ENCODE measurements around the gene CAV1.
A peak's percentile ranks its signal among the peaks of the same experiment; 100 is the strongest.

CAV1 gene

DNA sequence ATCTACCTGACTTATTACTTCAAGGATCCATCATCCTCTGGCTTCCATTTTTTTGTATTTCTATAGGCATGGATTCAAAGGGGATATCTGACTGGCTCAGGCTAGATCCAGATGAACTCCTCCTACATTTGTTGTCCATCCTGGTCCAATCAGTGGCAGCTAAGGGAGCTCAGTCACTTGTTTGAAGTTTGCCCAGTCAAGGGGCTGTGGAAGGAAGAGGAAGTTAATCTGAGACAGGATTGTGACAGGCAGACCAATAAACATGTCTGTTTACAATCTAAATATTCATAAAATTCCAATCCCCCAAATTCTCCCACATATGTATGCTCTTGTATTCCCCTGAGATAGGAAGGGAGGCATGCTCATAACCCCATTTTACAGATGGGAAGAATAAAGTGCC lies 48.7 kb downstream of the CAV1 start:
- DNase-seq (ENCODE audit: insufficient read length, low spot score) = no peak
- no peak for FAIRE-seq
- TF ChIP-seq PAX5 (IDR thresholded peaks at IDR 0.05; ENCODE audit: insufficient read depth, low read length, severe bottlenecking) = no peak
- TF ChIP-seq POU2F2 (IDR thresholded peaks at IDR 0.05; ENCODE audit: low read depth, low read length) = no peak
- no peak for TF ChIP-seq TAF1 (IDR thresholded peaks at IDR 0.05; ENCODE audit: low read depth, low read length)
- no peak for TF ChIP-seq SPI1 (IDR thresholded peaks at IDR 0.05; ENCODE audit: low read depth, low read length)
- TF ChIP-seq POLR2A (IDR thresholded peaks at IDR 0.05; ENCODE audit: low read depth, low read length) = no peak

DNA sequence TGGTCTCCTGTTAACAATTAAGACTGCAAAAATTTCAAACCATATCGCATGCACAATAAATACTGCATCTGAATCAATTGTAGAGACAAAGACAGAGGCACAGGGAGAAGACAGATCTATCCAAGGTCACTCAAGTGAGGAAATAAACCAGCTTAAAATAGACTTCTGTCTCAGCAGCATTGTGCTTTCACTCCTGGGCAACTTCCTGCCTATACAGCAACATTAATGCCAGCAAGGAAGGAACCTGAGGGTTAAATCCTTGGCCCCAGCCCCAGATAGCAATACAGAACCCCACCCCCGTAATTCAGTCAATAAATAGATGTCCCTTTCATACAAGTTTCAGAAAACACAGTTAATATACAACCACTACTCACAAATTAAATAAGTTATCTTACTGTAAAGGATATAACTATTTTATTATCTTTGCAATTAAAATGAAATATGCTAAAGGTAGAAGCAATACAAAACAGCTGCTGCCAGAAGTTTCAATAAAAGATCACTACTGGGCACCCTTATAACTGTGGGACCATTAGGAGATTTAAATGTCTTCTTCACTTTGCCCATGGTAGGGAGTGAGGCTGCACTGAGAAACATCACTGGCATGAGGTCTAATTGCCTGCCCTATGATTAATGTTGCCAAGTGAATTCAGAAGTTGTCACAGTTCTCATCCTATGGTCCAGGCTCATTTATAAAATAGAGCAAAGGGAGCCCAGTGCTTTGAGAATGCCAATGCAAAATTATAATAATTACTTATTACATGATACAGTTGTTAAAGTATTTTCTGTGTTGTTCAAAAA lies 49.4 kb downstream of the CAV1 start:
- DNase-seq (ENCODE audit: insufficient read length, low spot score) = no peak
- no peak for FAIRE-seq
- TF ChIP-seq TAF1 (IDR thresholded peaks at IDR 0.05; ENCODE audit: low read depth, low read length) (no peak), POLR2A (IDR thresholded peaks at IDR 0.05; ENCODE audit: low read depth, low read length) (no peak), SPI1 (IDR thresholded peaks at IDR 0.05; ENCODE audit: low read depth, low read length) (no peak), PAX5 (IDR thresholded peaks at IDR 0.05; ENCODE audit: insufficient read depth, low read length, severe bottlenecking) (no peak), POU2F2 (IDR thresholded peaks at IDR 0.05; ENCODE audit: low read depth, low read length) (no peak), POLR2AphosphoS5 (IDR thresholded peaks at IDR 0.05; ENCODE audit: low read depth, low read length) (no peak)

DNA sequence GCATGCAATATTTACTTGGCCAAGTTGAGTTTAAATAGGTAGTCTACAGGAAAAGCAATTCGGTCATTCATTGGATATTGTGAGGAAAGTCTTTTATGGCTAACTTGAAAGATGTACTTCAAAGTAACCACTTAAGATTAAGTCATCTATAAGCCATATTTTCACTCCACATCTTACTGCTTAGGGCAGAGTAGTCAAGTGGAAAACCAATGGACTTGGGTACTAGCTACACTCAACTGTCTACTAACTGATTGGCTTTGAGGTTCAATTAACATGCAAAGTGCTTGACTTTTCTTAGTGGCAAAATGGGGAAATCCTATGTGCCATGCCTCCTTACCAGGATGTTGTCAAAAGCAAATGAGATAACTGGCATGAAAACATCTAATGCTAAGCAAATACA lies 51.0 kb downstream of the CAV1 start:
- FAIRE-seq (no peak), DNase-seq (ENCODE audit: insufficient read length, low spot score) (no peak)
- TF ChIP-seq PAX5 (IDR thresholded peaks at IDR 0.05; ENCODE audit: insufficient read depth, low read length, severe bottlenecking) (no peak), POLR2AphosphoS5 (IDR thresholded peaks at IDR 0.05; ENCODE audit: low read depth, low read length) (no peak), POLR2A (IDR thresholded peaks at IDR 0.05; ENCODE audit: low read depth, low read length) (no peak), POU2F2 (IDR thresholded peaks at IDR 0.05; ENCODE audit: low read depth, low read length) (no peak), SPI1 (IDR thresholded peaks at IDR 0.05; ENCODE audit: low read depth, low read length) (no peak), TAF1 (IDR thresholded peaks at IDR 0.05; ENCODE audit: low read depth, low read length) (no peak)

DNA sequence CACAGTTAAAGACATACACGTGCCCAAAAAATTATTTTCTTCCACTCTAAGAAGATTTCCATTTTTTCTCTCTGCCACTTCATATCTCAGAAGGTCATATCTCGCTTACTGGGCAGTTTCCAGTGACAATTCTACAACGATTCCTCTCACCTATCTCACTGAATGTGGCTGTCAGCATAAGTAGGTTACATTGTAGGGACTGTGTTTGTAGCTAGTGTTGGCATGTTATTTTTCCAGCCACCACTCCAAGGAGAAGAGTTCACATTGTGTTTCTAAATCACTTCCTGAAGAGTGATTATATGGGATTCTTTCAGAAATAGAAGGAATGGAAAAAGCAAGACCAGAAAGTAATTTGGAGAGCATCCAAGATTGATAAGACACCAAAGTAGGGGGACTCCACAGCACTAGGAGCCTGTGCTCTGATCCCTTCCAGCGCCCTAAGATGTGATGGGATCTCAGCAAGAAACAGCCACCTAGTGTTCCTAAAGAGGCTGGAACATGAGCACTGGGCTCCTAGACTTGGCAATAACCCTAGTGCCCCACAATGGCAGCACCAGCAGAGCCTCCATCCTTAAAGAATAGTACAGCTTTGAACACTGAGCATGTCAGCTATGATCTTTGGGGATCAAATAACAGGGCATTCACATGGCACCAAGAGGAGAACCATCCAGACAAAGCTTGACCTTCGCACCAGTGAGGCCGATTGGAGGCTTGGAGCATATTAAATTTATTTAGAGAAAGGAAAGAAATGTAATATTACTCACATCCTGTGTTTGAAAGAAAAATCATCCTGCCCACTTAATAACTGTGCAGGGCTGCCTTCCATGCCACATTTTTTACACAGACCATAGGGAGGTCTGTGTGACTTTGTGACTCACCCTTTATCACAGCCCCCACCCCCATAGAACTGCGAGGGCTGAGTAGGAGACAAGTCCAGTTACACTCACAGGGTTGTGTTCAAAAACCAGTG lies 51.8 kb downstream of the CAV1 start:
- DNase-seq (ENCODE audit: insufficient read length, low spot score) (no peak), FAIRE-seq (peak; percentile 9)
- no peak for TF ChIP-seq POU2F2 (IDR thresholded peaks at IDR 0.05; ENCODE audit: low read depth, low read length)
- TF ChIP-seq POLR2AphosphoS5 (IDR thresholded peaks at IDR 0.05; ENCODE audit: low read depth, low read length) = no peak
- no peak for TF ChIP-seq TAF1 (IDR thresholded peaks at IDR 0.05; ENCODE audit: low read depth, low read length)
- no peak for TF ChIP-seq PAX5 (IDR thresholded peaks at IDR 0.05; ENCODE audit: insufficient read depth, low read length, severe bottlenecking)
- no peak for TF ChIP-seq SPI1 (IDR thresholded peaks at IDR 0.05; ENCODE audit: low read depth, low read length)
- no peak for TF ChIP-seq POLR2A (IDR thresholded peaks at IDR 0.05; ENCODE audit: low read depth, low read length)

DNA sequence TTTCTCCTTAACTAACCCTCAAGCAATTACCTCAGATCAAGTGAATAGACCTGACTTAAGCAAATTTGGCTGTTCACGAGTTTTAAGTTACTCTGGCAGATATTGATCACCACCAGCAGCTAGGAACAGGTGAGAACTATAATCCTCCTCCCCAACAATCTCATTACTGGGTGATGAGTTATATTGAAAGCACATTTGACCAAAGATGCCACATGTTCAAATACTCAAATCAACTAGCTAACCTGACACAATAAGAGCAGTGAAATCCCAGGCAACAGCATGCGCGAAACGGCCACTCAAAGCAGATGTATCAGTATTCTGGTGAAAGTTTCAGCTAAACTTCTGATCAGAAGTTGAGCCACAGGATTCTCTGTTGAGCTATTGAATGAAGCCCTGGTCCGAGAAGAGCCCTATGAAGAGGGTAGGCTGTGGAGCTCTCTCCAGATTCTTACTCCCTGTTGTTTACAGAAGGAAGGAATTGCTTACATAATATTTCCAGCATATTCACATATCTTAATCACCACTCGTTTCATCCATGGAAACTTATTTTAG lies 52.6 kb downstream of the CAV1 start:
- TF ChIP-seq POU2F2 (IDR thresholded peaks at IDR 0.05; ENCODE audit: low read depth, low read length) (no peak), TAF1 (IDR thresholded peaks at IDR 0.05; ENCODE audit: low read depth, low read length) (no peak), PAX5 (IDR thresholded peaks at IDR 0.05; ENCODE audit: insufficient read depth, low read length, severe bottlenecking) (no peak), POLR2AphosphoS5 (IDR thresholded peaks at IDR 0.05; ENCODE audit: low read depth, low read length) (no peak), SPI1 (IDR thresholded peaks at IDR 0.05; ENCODE audit: low read depth, low read length) (no peak), POLR2A (IDR thresholded peaks at IDR 0.05; ENCODE audit: low read depth, low read length) (no peak)
- DNase-seq (ENCODE audit: insufficient read length, low spot score) (no peak), FAIRE-seq (peak; percentile 28)

GRCh38 chr7:116578526-116578925 lies 53.7 kb downstream of the CAV1 start:
- no peak for FAIRE-seq
- TF ChIP-seq POLR2A (IDR thresholded peaks at IDR 0.05; ENCODE audit: low read depth, low read length) (no peak), PAX5 (IDR thresholded peaks at IDR 0.05; ENCODE audit: insufficient read depth, low read length, severe bottlenecking) (no peak), POLR2AphosphoS5 (IDR thresholded peaks at IDR 0.05; ENCODE audit: low read depth, low read length) (no peak), POU2F2 (IDR thresholded peaks at IDR 0.05; ENCODE audit: low read depth, low read length) (no peak), SPI1 (IDR thresholded peaks at IDR 0.05; ENCODE audit: low read depth, low read length) (no peak), TAF1 (IDR thresholded peaks at IDR 0.05; ENCODE audit: low read depth, low read length) (no peak)
- no peak for DNase-seq (ENCODE audit: insufficient read length, low spot score)

GRCh38 chr7:116579322-116579721 lies 54.5 kb downstream of the CAV1 start:
- TF ChIP-seq POLR2A (IDR thresholded peaks at IDR 0.05; ENCODE audit: low read depth, low read length) (no peak), POU2F2 (IDR thresholded peaks at IDR 0.05; ENCODE audit: low read depth, low read length) (no peak), SPI1 (IDR thresholded peaks at IDR 0.05; ENCODE audit: low read depth, low read length) (no peak), TAF1 (IDR thresholded peaks at IDR 0.05; ENCODE audit: low read depth, low read length) (no peak), POLR2AphosphoS5 (IDR thresholded peaks at IDR 0.05; ENCODE audit: low read depth, low read length) (no peak), PAX5 (IDR thresholded peaks at IDR 0.05; ENCODE audit: insufficient read depth, low read length, severe bottlenecking) (no peak)

GRCh38 chr7:116579835-116580234 lies 55.0 kb downstream of the CAV1 start:
- DNase-seq (ENCODE audit: insufficient read length, low spot score) (no peak), FAIRE-seq (no peak)
- TF ChIP-seq POLR2AphosphoS5 (IDR thresholded peaks at IDR 0.05; ENCODE audit: low read depth, low read length) (no peak), PAX5 (IDR thresholded peaks at IDR 0.05; ENCODE audit: insufficient read depth, low read length, severe bottlenecking) (no peak)

More at GRCh38 chr7:116579322-116579721, 54.5 kb downstream of the CAV1 start:
- no peak for FAIRE-seq
- DNase-seq (ENCODE audit: insufficient read length, low spot score) = no peak

DNA sequence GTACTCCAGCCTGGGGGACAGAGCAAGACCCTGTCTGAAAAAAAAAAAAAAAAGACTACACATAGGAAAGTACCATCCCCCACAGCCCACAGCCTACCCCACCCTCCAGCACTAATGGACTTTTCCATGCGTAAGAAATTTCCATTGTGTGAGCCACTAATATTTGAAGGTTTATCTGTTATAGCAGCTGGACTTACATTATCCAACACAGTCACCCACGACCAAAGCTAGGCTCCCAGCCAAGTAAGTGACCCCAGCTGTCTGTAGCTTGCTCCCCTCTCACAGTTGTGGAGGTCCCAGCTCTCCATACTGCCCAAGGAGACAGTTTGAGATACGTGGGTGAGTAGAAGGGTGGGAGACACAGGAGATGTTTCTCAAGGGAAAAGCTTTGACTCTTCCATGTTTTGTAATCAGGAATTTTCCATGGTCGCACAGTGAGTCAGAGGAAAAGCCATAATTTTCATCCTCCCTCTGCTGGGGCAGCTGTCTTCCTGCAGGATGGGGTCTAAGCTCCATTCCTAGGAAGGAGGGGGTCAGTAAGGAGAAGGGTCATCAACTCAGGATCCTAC lies 57.4 kb downstream of the CAV1 start:
- TF ChIP-seq PAX5 (IDR thresholded peaks at IDR 0.05; ENCODE audit: insufficient read depth, low read length, severe bottlenecking) = no peak
- TF ChIP-seq SPI1 (IDR thresholded peaks at IDR 0.05; ENCODE audit: low read depth, low read length) = no peak
- TF ChIP-seq POLR2A (IDR thresholded peaks at IDR 0.05; ENCODE audit: low read depth, low read length) = no peak
- no peak for TF ChIP-seq POLR2AphosphoS5 (IDR thresholded peaks at IDR 0.05; ENCODE audit: low read depth, low read length)
- no peak for TF ChIP-seq TAF1 (IDR thresholded peaks at IDR 0.05; ENCODE audit: low read depth, low read length)
- DNase-seq (ENCODE audit: insufficient read length, low spot score) (no peak), FAIRE-seq (no peak)

All from GM12891 (cell line).